ENCODE measurements around the gene HOXA9.

The HOXA9 gene

GRCh38 chr7:27165089-27165995 lies at the start of gene HOXA9:
TSS of gene HOXA9 (minus strand) at chr7:27165537. CDS start at chr7:27165457, 80 bp downstream.
- DNase-seq (ENCODE audit: low read depth) = no peak

GRCh38 chr7:27214239-27214950 lies 49.1 kb upstream of the HOXA9 start:
- no peak for DNase-seq (ENCODE audit: low read depth)

GRCh38 chr7:27213433-27214238 lies 48.3 kb upstream of the HOXA9 start:
- DNase-seq (ENCODE audit: low read depth) = no peak

- DNase-seq (ENCODE audit: low read depth) = no peak
Observed at GRCh38 chr7:27212497-27213432, 47.4 kb upstream of the HOXA9 start.

- DNase-seq (ENCODE audit: low read depth) = no peak
Observed at GRCh38 chr7:27211764-27212204, 46.4 kb upstream of the HOXA9 start.

- no peak for DNase-seq (ENCODE audit: low read depth)
Observed at GRCh38 chr7:27211084-27211446, 45.7 kb upstream of the HOXA9 start.

GRCh38 chr7:27210441-27211083 lies 45.2 kb upstream of the HOXA9 start:
- DNase-seq (ENCODE audit: low read depth) = no peak

- no peak for DNase-seq (ENCODE audit: low read depth)
Observed at GRCh38 chr7:27209933-27210440, 44.6 kb upstream of the HOXA9 start.

GRCh38 chr7:27208998-27209397 lies 43.7 kb upstream of the HOXA9 start:
- DNase-seq (ENCODE audit: low read depth) = no peak

- no peak for DNase-seq (ENCODE audit: low read depth)
Observed at GRCh38 chr7:27207348-27207985, 42.1 kb upstream of the HOXA9 start.

GRCh38 chr7:27205325-27206280 lies 40.3 kb upstream of the HOXA9 start:
- DNase-seq (ENCODE audit: low read depth) = no peak

- no peak for DNase-seq (ENCODE audit: low read depth)
Observed at GRCh38 chr7:27204851-27205322, 39.5 kb upstream of the HOXA9 start.

GRCh38 chr7:27203964-27204594 lies 38.7 kb upstream of the HOXA9 start:
- no peak for DNase-seq (ENCODE audit: low read depth)

GRCh38 chr7:27203365-27203953 lies 38.1 kb upstream of the HOXA9 start:
- DNase-seq (ENCODE audit: low read depth) = no peak

- no peak for DNase-seq (ENCODE audit: low read depth)
Observed at GRCh38 chr7:27202862-27203134, 37.5 kb upstream of the HOXA9 start.

- no peak for DNase-seq (ENCODE audit: low read depth)
Observed at GRCh38 chr7:27202018-27202861, 36.9 kb upstream of the HOXA9 start.

GRCh38 chr7:27201580-27202017 lies 36.3 kb upstream of the HOXA9 start:
- no peak for DNase-seq (ENCODE audit: low read depth)
